HG02973 (cell line): Measurements from ENCODE around the gene FGF21.
A peak's percentile ranks its signal among the peaks of the same experiment; 100 is the strongest.
"Not testable (repeated sequence)": the region's sequence is repeated elsewhere in the genome, so short reads cannot be mapped to it uniquely, and the experiment has no call there.

ENCODE experiments used
- ATAC-seq: cut with Tn5 transposase; IDR thresholded peaks from one replicate; pipeline ENCODE4 v1.9.1; 2021; ENCODE audit warnings: moderate library complexity; ENCODE audit not compliant: unreplicated experiment

FGF21 gene

DNA sequence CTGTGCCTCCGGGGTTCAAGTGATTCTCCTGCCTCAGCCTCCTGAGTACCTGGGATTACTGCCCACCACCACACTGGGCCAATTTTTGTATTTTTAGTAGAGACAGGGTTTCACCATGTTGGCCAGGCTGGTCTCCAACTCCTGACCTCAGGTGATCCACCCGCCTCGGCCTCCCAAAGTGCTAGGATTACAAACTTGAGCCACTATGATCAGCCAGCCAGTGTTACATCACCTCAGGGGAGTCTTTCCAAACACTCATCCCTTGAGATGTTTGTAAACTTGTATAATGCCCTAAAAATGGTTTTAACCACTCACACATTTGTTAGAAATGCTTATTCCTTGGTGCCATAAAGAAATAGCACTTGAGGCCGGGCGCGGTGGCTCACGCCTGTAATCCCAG, 31.1 kb downstream of the FGF21 start:
- ATAC-seq, result not testable (repeated sequence)

DNA sequence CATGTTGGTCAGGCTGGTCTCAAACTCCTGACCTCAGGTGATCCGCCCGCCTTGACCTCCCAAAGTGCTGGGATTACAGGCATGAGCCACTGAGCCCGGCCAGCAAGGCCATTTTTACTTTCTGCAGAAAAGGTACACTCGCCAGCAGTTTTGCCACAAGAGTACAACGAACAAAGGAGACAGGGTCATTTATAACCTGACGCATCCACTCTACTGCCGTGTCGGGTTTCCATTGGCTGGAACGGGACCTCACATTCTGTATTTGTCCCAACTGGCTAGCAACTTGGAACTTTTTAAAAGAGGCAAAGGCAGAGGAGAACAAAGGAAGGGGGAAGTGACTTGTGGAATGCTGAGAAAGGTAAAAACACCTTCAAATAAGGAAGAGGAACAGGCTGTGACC, 32.0 kb downstream of the FGF21 start:
- ATAC-seq, result not testable (repeated sequence)

DNA sequence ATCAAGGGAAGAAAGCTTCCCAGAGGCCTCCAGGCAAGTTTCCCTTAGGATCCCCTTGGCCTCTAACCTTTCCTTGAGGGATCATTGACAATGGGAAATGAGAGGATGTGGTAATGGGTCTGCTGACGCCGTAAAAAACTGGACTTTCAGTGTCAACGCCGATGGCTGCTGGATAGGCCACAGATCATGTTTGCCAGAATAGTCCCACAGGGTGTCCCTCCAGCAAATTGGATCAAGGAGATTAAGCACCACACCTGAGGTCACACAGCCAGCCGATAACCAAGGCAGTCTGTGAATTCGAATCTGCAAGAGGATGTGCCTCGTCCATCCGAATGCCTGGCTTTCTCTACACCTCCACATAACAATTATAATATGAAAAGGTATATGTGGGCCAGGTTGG, 37.9 kb downstream of the FGF21 start:
- ATAC-seq, result no peak

DNA sequence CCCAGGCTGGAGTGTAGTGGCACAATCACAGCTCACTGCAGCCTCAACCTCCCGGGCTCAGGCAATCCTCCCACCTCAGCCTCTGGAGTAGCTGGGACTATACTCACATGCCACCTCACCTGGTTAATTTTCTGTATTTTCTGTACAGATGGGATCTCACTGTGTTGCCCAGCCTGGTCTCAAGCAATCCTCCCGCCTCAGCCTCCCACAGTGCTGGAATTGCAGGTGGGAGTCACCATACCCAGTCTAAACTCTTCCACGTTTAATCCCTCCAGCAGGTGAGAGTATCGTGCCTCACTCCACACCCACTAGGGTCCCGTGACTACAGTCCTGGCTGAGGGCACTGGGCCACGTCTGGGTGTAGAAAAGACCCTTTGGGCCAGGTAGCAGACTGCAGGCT, 39.0 kb downstream of the FGF21 start:
- no peak for ATAC-seq

DNA sequence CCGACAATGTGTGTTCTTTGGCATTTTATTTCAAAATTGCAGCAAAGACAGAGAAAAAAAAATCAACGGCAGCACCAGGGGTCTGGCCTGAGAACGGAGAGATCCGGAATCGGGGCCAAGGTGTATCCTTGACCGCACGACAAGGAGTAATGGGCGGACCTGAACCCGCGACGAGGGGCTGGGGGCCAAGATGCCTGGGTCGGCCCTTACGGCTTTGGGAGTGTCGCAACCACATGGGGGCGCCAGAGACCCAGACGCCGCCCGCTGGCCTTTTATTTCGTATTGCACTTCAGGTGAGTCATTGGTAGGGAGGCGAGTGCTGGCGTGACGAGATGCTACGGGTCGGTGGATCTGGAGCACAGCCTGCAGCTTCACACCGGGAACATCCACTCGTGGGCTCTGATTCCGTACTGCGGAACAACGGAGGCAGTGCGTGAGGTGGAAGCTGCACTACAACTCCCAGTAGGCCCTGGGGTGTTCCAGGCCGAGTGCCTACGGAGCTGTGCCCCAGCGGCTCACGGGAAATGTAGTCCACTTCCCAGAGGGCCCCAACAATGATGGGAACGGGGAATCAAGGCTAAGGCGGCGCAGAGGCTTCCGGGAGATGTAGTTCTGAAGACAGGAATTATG, 39.8 kb downstream of the FGF21 start:
- peak; percentile 73 for ATAC-seq

DNA sequence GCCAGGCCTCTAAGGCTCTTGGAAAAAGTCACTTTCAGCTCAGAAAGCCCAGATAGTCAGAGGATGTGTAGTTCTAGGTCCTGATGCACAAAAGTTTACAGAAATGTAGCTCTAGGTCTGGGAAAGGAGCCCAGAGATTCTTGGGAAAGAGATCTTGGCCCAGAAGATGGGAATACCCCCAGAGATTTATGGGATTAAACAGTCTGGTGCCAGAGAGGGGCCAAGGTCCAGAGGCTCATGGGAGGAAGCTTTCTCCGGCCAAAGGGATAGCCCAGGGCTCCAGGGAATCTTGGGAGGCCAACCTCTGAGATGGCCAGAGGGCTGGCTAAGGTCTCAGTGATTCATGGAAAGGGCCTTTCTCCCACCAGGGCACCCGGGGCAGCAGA, 40.4 kb downstream of the FGF21 start:
- no peak for ATAC-seq

GRCh38 chr19:48796298-48797083, 41.2 kb downstream of the FGF21 start:
- no peak for ATAC-seq

DNA sequence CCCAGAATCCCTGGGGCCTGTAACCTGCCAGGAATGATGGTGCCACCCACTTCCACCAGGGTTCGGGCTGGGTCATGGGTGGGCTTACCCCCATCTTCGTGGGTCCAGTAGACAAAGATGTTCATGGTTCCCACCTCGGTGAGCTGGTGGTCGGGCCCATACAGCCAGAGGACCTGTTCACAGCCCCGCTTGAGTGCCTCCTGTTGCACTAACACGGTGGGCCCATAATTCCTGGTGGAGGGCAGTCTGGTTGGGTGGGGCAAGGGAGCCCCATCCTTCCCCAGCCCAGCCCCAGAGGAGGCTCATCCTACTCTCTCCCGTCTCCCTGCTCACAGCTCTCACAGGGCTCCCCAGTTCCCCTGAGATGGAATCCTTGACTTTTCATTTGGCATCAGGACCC, 41.8 kb downstream of the FGF21 start:
- no peak for ATAC-seq

DNA sequence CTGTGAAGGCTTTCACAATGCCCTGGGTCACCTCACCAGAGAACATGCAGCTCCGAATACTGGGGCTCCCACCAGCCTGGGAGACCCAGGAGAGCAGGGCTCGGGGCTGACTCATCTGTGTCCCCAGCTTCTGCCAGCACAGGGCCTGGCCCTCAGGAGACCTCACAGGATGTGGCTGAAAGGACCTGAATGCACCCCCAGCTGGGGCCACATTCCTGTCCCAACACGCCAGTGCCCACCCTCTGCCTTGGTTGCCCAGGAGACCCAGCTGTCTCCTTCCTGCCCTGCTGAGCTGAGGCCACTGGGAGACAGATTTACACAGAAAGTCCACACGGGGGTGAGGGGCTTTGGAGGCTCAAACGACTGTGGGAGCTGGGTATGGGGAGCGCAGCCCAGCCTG, 43.6 kb downstream of the FGF21 start:
- ATAC-seq, result no peak

GRCh38 chr19:48799358-48800300, 44.3 kb downstream of the FGF21 start:
- no peak for ATAC-seq

- no peak for ATAC-seq
Observed at GRCh38 chr19:48802623-48803022, 47.3 kb downstream of the FGF21 start.

- no peak for ATAC-seq
Observed at GRCh38 chr19:48804496-48804895, 49.2 kb downstream of the FGF21 start.

GRCh38 chr19:48805452-48805851, 50.1 kb downstream of the FGF21 start:
- ATAC-seq, result no peak

GRCh38 chr19:48806518-48806817, 51.1 kb downstream of the FGF21 start:
- no peak for ATAC-seq

GRCh38 chr19:48806818-48807589, 51.7 kb downstream of the FGF21 start:
- no peak for ATAC-seq

DNA sequence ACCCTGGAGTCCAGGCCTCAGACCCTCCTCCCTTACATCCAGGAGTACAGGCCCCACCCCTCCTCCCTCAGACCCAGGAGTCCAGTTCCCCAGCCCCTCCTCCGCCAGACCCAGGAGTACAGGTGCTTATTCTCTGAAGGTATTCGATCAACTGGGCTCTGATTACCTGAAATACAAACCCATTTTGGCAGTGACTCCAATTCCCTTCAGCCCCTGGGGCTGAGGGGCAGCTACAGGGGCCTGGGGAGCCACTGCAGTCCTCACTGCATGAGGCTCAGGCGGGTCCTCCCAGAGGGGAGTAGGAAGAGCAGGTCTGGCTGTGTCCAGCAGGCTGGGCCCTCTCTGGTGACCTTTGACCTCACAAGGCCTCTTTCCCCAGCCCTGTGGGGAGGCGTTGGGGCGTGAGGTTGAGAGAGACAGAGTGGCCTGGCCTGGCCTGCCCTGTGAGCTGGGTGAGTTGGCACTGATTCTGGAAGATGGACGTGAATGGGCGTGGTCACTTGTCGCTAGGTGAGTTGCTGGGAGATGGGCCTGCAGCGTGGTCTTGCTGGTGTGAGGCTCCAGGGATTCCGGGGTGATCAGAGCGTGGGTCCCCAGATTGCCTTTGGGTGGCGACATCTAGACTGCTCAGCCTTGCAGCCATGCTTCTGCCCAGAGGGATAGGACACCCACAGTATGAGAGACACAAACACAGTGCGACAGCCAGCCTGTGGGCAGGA, 52.4 kb downstream of the FGF21 start:
- no peak for ATAC-seq
